Duodenal mucosa (tissue), 2 donors: ENCODE data around the gene UGT1A5.

Experiments
- H3K27ac ChIP-seq: one replicate; pipeline ENCODE4 v1.7.0; 2013; ENCODE audit warnings: low read depth, low read length
- H3K27me3 ChIP-seq, 2 donors: one replicate each; pipeline ENCODE4 v1.7.0; 2013; ENCODE audit warnings: low read length in 2 of 2, control low read depth in 1 of 2; ENCODE audit not compliant: insufficient read depth in 2 of 2, control insufficient read depth in 1 of 2
- H3K36me3 ChIP-seq, 2 donors: one replicate each; pipeline ENCODE4 v1.7.0; 2013; ENCODE audit warnings: low read length in 2 of 2, control low read depth in 1 of 2; ENCODE audit not compliant: insufficient read depth in 2 of 2, control insufficient read depth in 1 of 2
- H3K4me1 ChIP-seq, 2 donors: one replicate each; pipeline ENCODE4 v1.7.0; 2013; ENCODE audit warnings: low read length in 2 of 2, control low read depth in 1 of 2; ENCODE audit not compliant: insufficient read depth in 2 of 2, control insufficient read depth in 1 of 2
- H3K4me3 ChIP-seq, 2 donors: one replicate each; pipeline ENCODE4 v1.7.0; 2013; ENCODE audit warnings: low read length in 2 of 2, low read depth in 1 of 2
- H3K9ac ChIP-seq, 2 donors: one replicate each; pipeline ENCODE4 v1.7.0; 2013; ENCODE audit warnings: low read length in 2 of 2, low read depth in 1 of 2
- H3K9me3 ChIP-seq, 2 donors: one replicate each; pipeline ENCODE4 v1.7.0; 2013; ENCODE audit warnings: low read length in 2 of 2, control low read depth in 1 of 2; ENCODE audit not compliant: control insufficient read depth in 1 of 2

The UGT1A5 gene

GRCh38 chr2:233775414-233775813 is 62.7 kb downstream of the UGT1A5 start:
- H3K27me3 ChIP-seq: no peaks in the 10 kb centered on the region
- H3K9ac ChIP-seq: no peak overlapping the region
- no peak overlapping the region for H3K4me3 ChIP-seq
- no peak overlapping the region for H3K27ac ChIP-seq
- no peaks in the 10 kb centered on the region for H3K4me1 ChIP-seq
- peaks cover 6 to 7% of the 10 kb centered on the region in 2 donors for H3K9me3 ChIP-seq
- peaks cover 4 to 5% of the 10 kb centered on the region in 2 donors for H3K36me3 ChIP-seq

DNA sequence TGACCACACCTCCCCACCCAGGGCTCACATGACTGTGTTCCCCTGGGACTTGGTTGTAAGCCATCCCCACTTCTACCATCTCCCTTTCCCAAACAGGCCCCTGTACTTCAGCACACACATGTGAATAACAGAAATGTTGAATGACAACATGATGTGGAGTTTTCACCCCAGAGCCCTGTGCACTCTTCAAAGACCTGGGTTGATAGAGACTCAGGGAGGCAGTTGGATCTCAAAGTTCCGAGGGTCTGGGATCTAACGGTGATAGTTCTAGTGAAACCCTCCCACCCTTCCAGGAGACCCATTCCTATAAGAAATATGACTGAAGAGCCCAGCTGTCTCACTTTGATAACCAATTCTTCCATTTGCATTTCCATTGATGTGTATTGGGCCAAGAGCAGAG is 65.3 kb downstream of the UGT1A5 start, which contains the start of gene MROH2A:
Gene MROH2A (plus strand): TSS at position 301 of the 400 bp plus-strand sequence. CDS start 1,029 bp downstream, outside the sequence.
- Histone ChIP-seq H3K27me3 (no peaks in the 10 kb centered on the region), H3K27ac (no peak within 1 kb of the TSS), H3K9ac (no peak within 1 kb of the TSS), H3K9me3 (peaks cover 6 to 7% of the 10 kb centered on the region in 2 donors), H3K36me3 (no peaks in the 10 kb centered on the region), H3K4me1 (no peaks in the 10 kb centered on the region), H3K4me3 (no peak within 1 kb of the TSS)

GRCh38 chr2:233779722-233780121 is 67.0 kb downstream of the UGT1A5 start:
- Histone ChIP-seq H3K36me3 (no peaks in the 10 kb centered on the region), H3K9me3 (peaks cover 6 to 7% of the 10 kb centered on the region in 2 donors), H3K27ac (no peak overlapping the region), H3K27me3 (no peaks in the 10 kb centered on the region), H3K9ac (no peak overlapping the region), H3K4me3 (no peak overlapping the region), H3K4me1 (no peaks in the 10 kb centered on the region)

DNA sequence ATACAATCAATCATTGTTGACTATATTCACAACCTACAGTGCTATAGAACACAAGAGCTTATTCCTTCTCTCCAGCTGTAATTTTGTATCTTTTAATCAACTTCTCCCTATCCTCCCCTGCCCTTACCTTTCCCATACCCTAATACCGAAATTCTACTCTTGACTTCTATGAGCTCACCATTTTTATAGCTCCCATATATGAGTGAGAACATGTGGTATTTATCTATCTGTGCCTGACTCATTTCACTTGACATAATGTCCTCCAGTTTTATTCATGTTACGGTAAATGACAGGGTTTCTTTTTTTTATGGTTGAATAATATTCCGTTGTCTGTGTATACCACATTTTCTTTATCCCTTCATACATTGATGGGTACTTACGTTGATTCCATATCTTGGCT is 68.1 kb downstream of the UGT1A5 start:
- Histone ChIP-seq H3K9me3 (peaks cover 6% of the 10 kb centered on the region in 2 donors), H3K4me3 (no peak overlapping the region), H3K27me3 (no peaks in the 10 kb centered on the region), H3K9ac (no peak overlapping the region), H3K4me1 (no peaks in the 10 kb centered on the region), H3K36me3 (no peaks in the 10 kb centered on the region), H3K27ac (no peak overlapping the region)

- H3K9me3 ChIP-seq: no peaks in the 10 kb centered on the region
- H3K4me3 ChIP-seq: no peak overlapping the region
- H3K27me3 ChIP-seq: no peaks in the 10 kb centered on the region
- H3K27ac ChIP-seq: no peak overlapping the region
- H3K4me1 ChIP-seq: peaks cover 0 to 7% of the 10 kb centered on the region in 2 donors
- H3K9ac ChIP-seq: no peak overlapping the region
- H3K36me3 ChIP-seq: no peaks in the 10 kb centered on the region
These were observed 76.8 kb downstream of the UGT1A5 start for GRCh38 chr2:233789554-233789953.

- Histone ChIP-seq H3K9me3 (no peaks in the 10 kb centered on the region), H3K36me3 (no peaks in the 10 kb centered on the region), H3K27me3 (no peaks in the 10 kb centered on the region), H3K4me1 (peaks cover 0 to 7% of the 10 kb centered on the region in 2 donors), H3K4me3 (no peak overlapping the region), H3K9ac (no peak overlapping the region), H3K27ac (no peak overlapping the region)
These were observed 78.6 kb downstream of the UGT1A5 start for GRCh38 chr2:233791151-233791882.

DNA sequence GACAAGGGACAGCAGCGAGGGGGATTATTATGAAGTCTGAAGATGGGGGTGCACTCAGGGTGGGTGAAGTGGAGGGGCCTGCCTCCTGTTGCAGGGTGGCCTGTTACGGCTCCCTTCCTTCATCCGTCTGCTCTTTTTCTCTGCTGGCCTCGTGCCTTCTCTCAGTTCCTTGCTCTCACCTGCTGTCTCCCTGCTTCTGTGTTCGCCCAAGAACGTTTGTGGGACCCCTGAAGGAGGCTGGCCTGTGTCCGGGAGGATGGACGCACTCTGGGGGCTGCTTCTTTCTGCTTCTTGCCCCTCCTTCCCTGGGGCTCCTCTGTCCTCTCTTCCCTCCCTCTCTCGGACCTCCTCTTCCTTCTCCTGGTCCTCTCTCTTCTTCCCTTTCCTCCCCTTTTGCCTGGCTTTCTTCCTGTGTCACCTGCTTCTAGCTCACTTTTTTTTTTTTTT is 79.2 kb downstream of the UGT1A5 start:
- Histone ChIP-seq H3K27me3 (no peaks in the 10 kb centered on the region), H3K9me3 (no peaks in the 10 kb centered on the region), H3K36me3 (no peaks in the 10 kb centered on the region), H3K4me3 (no peak overlapping the region), H3K4me1 (peaks cover 0 to 7% of the 10 kb centered on the region in 2 donors), H3K27ac (no peak overlapping the region), H3K9ac (no peak overlapping the region)

DNA sequence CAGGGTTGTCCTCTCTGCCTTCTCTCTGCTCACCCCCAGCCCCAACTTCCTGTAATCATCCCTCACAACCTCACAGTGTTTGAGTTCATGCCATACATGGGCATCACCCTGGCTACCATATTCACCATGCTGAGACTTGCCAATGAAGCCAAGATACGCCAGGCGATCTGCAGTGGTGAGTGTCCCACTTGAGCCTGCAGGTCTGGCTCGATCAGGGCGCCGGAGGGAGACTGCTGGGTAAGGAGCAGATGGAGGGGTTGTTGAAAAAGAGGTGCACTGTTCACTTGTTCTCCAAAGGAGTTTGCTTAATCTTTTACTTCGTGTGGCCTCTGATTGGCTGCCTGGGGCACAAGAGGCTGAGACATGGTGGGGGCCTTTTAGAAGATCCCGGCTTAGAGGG is 80.0 kb downstream of the UGT1A5 start:
- no peak overlapping the region for H3K9ac ChIP-seq
- H3K27ac ChIP-seq: no peak overlapping the region
- no peaks in the 10 kb centered on the region for H3K36me3 ChIP-seq
- H3K27me3 ChIP-seq: no peaks in the 10 kb centered on the region
- peaks cover 0 to 7% of the 10 kb centered on the region in 2 donors for H3K4me1 ChIP-seq
- no peak overlapping the region for H3K4me3 ChIP-seq
- H3K9me3 ChIP-seq: no peaks in the 10 kb centered on the region

DNA sequence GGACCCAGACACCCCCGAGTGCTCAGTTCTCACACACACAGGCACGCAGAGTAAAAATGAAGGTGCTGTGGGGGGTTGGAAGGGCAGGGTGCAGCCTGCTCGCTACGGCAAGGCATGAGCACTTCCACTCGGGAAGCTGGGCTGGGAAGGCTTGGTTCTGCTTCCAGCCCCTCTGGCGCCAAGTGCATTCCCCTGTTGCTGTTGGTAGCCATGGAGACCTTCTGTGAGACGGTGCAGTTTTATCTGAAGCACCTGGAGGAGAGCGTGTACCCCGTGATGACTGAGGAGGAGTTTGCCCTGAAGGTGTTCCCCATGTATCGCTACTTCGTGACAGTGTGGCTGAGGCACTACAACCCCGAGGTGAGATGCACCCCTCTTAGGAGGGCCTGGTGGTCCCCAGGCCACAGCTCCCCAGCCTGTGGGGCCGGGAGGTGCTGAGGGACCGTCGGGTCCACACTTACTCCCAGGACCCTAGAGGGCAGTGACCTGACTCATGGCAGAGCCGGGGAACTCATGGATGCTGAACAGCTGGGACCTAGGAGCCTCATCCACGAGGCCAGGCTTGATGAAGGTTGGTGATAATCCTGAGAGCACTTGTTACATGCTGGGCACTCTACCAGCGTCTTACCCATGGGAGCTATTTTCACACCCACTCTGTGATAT is 80.9 kb downstream of the UGT1A5 start:
- no peaks in the 10 kb centered on the region for H3K36me3 ChIP-seq
- H3K4me1 ChIP-seq: peaks cover 0 to 7% of the 10 kb centered on the region in 2 donors
- no peaks in the 10 kb centered on the region for H3K27me3 ChIP-seq
- no peaks in the 10 kb centered on the region for H3K9me3 ChIP-seq
- H3K4me3 ChIP-seq: no peak overlapping the region
- H3K9ac ChIP-seq: no peak overlapping the region
- no peak overlapping the region for H3K27ac ChIP-seq

DNA sequence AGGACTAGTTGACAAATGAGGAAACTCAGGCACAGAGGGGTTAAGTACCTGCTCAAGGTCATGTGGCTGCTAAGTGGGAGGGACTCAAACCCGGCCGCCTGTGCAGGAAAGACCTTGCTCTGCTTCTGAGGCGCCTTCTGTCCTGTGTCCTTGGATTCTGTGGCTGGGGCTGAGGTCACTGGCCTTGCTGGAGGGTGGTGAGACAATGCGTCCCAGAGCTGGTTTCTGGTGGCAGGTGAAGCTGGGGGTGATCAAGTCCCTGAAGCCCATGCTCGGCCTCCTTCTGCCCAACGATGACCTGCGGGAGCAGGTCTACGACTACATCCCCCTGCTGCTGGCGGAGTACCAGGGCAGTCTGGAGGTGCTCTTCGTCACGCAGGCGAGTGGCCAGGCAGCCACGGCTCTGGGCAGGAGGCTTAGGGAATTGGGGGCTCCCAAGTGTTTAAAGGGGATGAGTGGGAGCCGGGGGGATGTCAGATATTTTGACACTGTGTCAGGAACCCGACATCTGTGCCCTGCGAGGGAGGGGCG is 81.5 kb downstream of the UGT1A5 start:
- H3K36me3 ChIP-seq: no peaks in the 10 kb centered on the region
- no peak overlapping the region for H3K27ac ChIP-seq
- H3K4me3 ChIP-seq: no peak overlapping the region
- peaks cover 0 to 7% of the 10 kb centered on the region in 2 donors for H3K4me1 ChIP-seq
- no peaks in the 10 kb centered on the region for H3K27me3 ChIP-seq
- no peaks in the 10 kb centered on the region for H3K9me3 ChIP-seq
- no peak overlapping the region for H3K9ac ChIP-seq
